CD4-positive, alpha-beta T cell treated with Interleukin-6 at 100 ng/mL for 8 hours (primary cell): ENCODE data around the gene CLEC5A.
"Not testable (repeated sequence)": the region's sequence is repeated elsewhere in the genome, so short reads cannot be mapped to it uniquely, and the experiment has no call there.

Source experiments
- DNase-seq: peaks from one replicate; pipeline ENCODE4 v3.0.0-alpha.2; 2020; ENCODE audit warnings: mixed read lengths, low spot score

CLEC5A gene

GRCh38 chr7:141949021-141949420 is 2.2 kb upstream of the CLEC5A start:
- no peak for DNase-seq

GRCh38 chr7:141945356-141945755 is 1.4 kb downstream of the CLEC5A start:
- no peak for DNase-seq

- DNase-seq, result no peak
Observed at GRCh38 chr7:141944811-141945210, 2.0 kb downstream of the CLEC5A start.

DNA sequence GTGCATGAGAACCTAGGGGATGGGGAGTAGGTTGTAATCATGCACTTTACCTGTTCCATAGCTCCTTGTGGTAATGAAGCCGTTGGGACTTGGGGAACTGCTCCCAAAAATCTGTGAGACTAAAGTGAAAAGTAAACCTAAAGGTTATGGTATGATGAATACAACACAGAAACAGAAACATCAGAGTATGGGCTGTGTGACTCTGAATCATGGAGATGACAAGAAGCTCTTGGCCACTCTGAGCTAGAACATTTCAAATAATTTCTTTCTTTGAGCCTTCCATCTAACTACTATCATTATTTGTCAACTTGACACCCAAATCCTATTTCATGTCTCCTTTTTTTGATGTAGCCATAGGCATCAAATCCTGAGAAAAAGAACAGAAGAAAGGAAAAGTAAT is 2.9 kb downstream of the CLEC5A start:
- DNase-seq, result no peak

DNA sequence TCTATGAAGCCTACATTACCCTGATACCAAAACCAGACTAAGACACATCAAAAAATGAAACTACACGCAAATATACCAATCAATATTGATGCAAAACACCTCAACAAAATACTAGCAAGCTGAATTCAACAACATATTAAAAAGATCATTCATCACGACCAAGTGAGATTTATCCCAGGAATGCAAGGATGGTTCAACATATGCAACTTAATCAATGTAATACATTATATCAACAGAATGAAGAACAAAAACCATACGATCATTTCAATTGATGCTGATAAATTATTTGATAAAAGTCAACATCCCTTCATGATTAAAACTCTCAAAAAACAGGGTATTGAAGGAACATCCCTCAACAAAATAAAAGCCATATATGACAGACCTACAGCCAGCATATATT is 5.7 kb downstream of the CLEC5A start:
- no peak for DNase-seq

DNA sequence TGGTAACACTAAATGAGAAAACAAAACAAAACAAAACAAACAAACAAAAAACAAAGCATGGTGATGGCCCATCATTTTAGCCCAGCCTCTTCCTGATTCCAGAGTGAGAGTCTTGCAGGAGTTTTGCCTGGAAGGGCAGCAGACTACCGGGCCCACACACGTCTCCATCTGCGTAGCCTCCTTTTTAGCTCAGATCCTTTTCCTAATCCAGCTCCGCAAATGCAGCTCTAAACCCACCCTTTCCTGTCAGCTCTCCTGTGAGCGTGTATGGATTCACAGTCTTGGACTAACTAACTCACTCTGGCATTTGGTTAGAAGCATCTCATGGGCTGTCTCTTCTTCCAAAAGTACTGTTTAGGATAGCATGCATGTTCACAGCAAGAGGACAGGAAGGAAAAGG is 16.6 kb downstream of the CLEC5A start:
- no peak for DNase-seq

DNA sequence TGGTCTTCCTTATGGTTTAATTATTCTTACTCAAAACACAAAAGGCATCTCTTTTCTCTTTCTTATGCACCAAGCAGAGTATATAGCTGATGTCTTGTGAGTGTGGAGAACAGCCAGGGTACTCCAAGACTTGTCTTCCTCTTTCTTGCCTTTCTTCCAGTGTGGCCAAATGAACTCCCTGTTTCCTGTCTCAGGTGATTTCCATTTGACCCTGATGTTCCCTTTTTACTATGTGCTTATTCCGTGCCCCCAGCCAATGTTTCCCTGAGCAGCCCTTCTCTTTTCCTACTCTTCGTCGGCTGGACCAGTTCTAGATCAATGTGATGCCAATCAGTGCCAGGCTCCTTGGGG is 18.0 kb downstream of the CLEC5A start:
- DNase-seq, result no peak

- DNase-seq, result no peak
Observed at GRCh38 chr7:141928146-141928844, 18.5 kb downstream of the CLEC5A start.

GRCh38 chr7:141920281-141920680 is 26.5 kb downstream of the CLEC5A start:
- DNase-seq, result no peak

GRCh38 chr7:141916099-141916498 is 30.7 kb downstream of the CLEC5A start, which contains the start of gene OR9A4:
TSS of gene OR9A4 (plus strand) at chr7:141916399. CDS start at chr7:141918876, 2,477 bp downstream.
- DNase-seq, result no peak

- no peak for DNase-seq
Observed at GRCh38 chr7:141915565-141915964, 31.2 kb downstream of the CLEC5A start.

DNA sequence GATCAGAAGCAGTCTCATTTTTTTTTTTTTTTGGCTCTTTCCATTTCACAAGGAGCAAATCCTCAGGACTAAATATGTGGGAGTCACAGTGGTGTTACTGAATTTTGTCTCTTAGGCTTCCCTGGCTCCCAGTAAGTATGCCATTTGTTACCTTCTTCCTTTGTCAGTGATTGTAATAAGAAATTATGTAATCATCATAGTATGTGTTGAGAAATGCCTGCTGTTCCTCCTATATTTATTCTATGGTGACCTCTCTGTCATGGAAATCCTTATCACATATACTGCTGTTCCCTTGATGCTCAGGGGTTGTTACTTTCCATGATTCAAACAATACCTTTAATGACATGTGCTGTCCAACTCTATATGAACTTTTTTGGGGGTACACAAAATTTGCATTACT is 35.4 kb downstream of the CLEC5A start:
- no peak for DNase-seq

- no peak for DNase-seq
Observed at GRCh38 chr7:141906285-141906684, 40.5 kb downstream of the CLEC5A start.

DNA sequence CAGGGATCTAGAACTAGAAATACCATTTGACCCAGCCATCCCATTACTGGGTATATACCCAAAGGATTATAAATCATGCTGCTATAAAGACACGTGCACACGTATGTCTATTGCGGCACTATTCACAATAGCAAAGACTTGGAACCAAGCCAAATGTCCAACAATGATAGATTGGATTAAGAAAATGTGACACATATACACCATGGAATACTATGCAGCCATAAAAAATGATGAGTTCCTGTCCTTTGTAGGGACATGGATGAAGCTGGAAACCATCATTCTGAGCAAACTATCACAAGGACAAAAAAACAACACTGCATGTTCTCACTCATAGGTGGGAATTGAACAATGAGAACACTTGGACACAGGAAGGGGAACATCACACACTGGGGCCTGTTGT is 47.4 kb downstream of the CLEC5A start:
- DNase-seq, result not testable (repeated sequence)

DNA sequence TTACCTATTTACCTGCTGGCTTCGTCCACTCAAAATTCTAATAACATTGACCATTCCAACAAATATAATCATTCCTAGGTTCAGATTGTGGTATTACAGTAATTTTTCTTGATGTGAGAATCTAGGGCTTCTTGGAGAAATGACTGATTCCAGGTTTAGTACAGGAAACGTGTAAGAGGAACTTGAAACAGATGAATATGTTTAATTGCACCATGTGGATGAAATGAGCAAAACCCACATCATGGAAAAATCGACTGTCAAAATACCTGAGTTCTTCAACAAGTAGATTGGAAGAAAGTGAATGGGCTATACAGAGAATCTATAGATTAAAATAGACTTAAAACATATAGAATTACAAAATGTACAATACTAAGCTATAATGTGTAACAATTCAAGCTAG is 55.4 kb downstream of the CLEC5A start:
- DNase-seq, result no peak

DNA sequence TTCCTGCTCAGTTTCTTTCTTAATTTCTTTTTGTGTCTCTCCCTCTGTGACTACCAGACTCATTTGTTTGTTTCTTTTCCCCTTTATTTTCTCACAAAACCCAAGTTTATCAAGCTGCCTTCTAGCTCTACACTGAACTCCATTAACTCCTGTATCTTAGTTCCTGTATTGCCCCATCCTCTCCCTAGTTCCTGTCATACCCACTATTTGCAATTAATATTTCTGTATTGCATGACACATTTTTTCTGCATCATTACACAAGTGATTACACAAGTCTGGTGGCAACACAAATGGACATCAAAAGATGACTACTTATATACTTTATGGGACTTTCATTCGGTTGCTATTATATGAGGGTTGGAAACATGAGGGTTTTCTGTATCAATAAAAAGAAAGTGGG is 57.5 kb downstream of the CLEC5A start:
- no peak for DNase-seq

GRCh38 chr7:141884539-141885225 is 62.1 kb downstream of the CLEC5A start:
- no peak for DNase-seq

- DNase-seq, result no peak
Observed at GRCh38 chr7:141880960-141881359, 65.8 kb downstream of the CLEC5A start.

- no peak for DNase-seq
Observed at GRCh38 chr7:141877365-141877764, 69.4 kb downstream of the CLEC5A start.
